IgD-negative memory B cell (primary cell): ENCODE measurements around the gene SKP1. TPM values are rescaled to one million over a fixed set of nuclear protein-coding genes. Genes with fewer than 3 reads are reported as not detected.

Source experiments
- H3K27ac Mint-ChIP-seq, 3 donors: one replicate each; pipeline ENCODE4 v1.8.0; 2020 to 2022; ENCODE audit warnings: mild to moderate bottlenecking in 3 of 3, mixed read lengths in 3 of 3, moderate library complexity in 1 of 3
- H3K27me3 Mint-ChIP-seq: one replicate; pipeline ENCODE4 v1.8.0; 2021; ENCODE audit warnings: mixed read lengths
- H3K36me3 Mint-ChIP-seq: one replicate; pipeline ENCODE4 v1.8.0; 2020; ENCODE audit warnings: mild to moderate bottlenecking, mixed read lengths
- H3K4me1 Mint-ChIP-seq, 3 donors: one replicate each; pipeline ENCODE4 v1.8.0; 2020 to 2022; ENCODE audit warnings: mixed read lengths in 3 of 3, mild to moderate bottlenecking in 1 of 3
- H3K4me3 Mint-ChIP-seq, 4 donors: one replicate each; pipeline ENCODE4 v1.8.0; 2020 to 2022; ENCODE audit warnings: mild to moderate bottlenecking in 4 of 4, mixed read lengths in 4 of 4, moderate library complexity in 3 of 4
- H3K9me3 Mint-ChIP-seq, 3 donors: one replicate each; pipeline ENCODE4 v1.8.0; 2020 to 2021; ENCODE audit warnings: mixed read lengths in 3 of 3, mild to moderate bottlenecking in 1 of 3
- polyA plus RNA-seq: library from polyadenylated mRNA; unstranded; fragments of 300-500 nt; fragmentation: Illumina TruSeq; gene quantifications from one replicate; pipeline ENCODE4 v1.2.3, GENCODE V29; 2021

The SKP1 gene
- polyA plus RNA-seq, 1 donor from 2014 or later: 875 TPM

GRCh38 chr5:134119720-134120119 lies 57.0 kb downstream of the SKP1 start:
- peaks cover 34 to 60% (median 38%) of the 10 kb centered on the region in 3 donors for H3K4me1 Mint-ChIP-seq
- H3K27me3 Mint-ChIP-seq: no peaks in the 10 kb centered on the region
- no peaks in the 10 kb centered on the region for H3K9me3 Mint-ChIP-seq
- H3K27ac Mint-ChIP-seq: peak overlapping the region; percentile 97 to 98 (median 97)
- peak overlapping the region in 3 of 4 donors; percentile 76 to 86 (median 84) for H3K4me3 Mint-ChIP-seq
- H3K36me3 Mint-ChIP-seq: no peaks in the 10 kb centered on the region

GRCh38 chr5:134118212-134118835 lies 58.4 kb downstream of the SKP1 start:
- peaks cover 5% of the 10 kb centered on the region for H3K27me3 Mint-ChIP-seq
- peak overlapping the region in 2 of 3 donors; percentile 90 to 98 for H3K27ac Mint-ChIP-seq
- peak overlapping the region; percentile 52 to 87 (median 80) for H3K4me3 Mint-ChIP-seq
- no peaks in the 10 kb centered on the region for H3K36me3 Mint-ChIP-seq
- H3K9me3 Mint-ChIP-seq: no peaks in the 10 kb centered on the region
- H3K4me1 Mint-ChIP-seq: peaks cover 34 to 57% (median 40%) of the 10 kb centered on the region in 3 donors

GRCh38 chr5:134116789-134117761 lies 59.7 kb downstream of the SKP1 start:
- Mint-ChIP-seq H3K9me3 (no peaks in the 10 kb centered on the region), H3K27ac (peak overlapping the region; percentile 41 to 98 (median 90)), H3K4me3 (peak overlapping the region; percentile 76 to 87 (median 82)), H3K4me1 (peaks cover 31 to 50% (median 33%) of the 10 kb centered on the region in 3 donors), H3K36me3 (no peaks in the 10 kb centered on the region), H3K27me3 (peaks cover 7% of the 10 kb centered on the region)

- Mint-ChIP-seq H3K36me3 (no peaks in the 10 kb centered on the region), H3K27ac (peak overlapping the region; percentile 41 to 98 (median 90)), H3K4me1 (peaks cover 28 to 47% (median 28%) of the 10 kb centered on the region in 3 donors), H3K4me3 (peak overlapping the region; percentile 23 to 84 (median 76)), H3K9me3 (no peaks in the 10 kb centered on the region), H3K27me3 (peaks cover 7% of the 10 kb centered on the region)
Measured at GRCh38 chr5:134116286-134116685, 60.5 kb downstream of the SKP1 start.

GRCh38 chr5:134115806-134116175 lies 61.0 kb downstream of the SKP1 start:
- Mint-ChIP-seq H3K4me3 (peak overlapping the region; percentile 23 to 84 (median 76)), H3K27ac (peak overlapping the region; percentile 41 to 98 (median 59)), H3K4me1 (peaks cover 28 to 42% (median 28%) of the 10 kb centered on the region in 3 donors), H3K9me3 (no peaks in the 10 kb centered on the region), H3K36me3 (no peaks in the 10 kb centered on the region), H3K27me3 (peaks cover 7% of the 10 kb centered on the region)

GRCh38 chr5:134114886-134115805 lies 61.6 kb downstream of the SKP1 start:
- peaks cover 7% of the 10 kb centered on the region for H3K27me3 Mint-ChIP-seq
- peak overlapping the region; percentile 23 to 84 (median 76) for H3K4me3 Mint-ChIP-seq
- peaks cover 24 to 38% (median 28%) of the 10 kb centered on the region in 3 donors for H3K4me1 Mint-ChIP-seq
- H3K36me3 Mint-ChIP-seq: no peaks in the 10 kb centered on the region
- no peaks in the 10 kb centered on the region for H3K9me3 Mint-ChIP-seq
- H3K27ac Mint-ChIP-seq: peak overlapping the region; percentile 41 to 98 (median 59)

- peaks cover 16 to 29% (median 27%) of the 10 kb centered on the region in 3 donors for H3K4me1 Mint-ChIP-seq
- peak within 1 kb of the TSS; percentile 91 to 97 (median 97) for H3K4me3 Mint-ChIP-seq
- no peaks in the 10 kb centered on the region for H3K9me3 Mint-ChIP-seq
- peak within 1 kb of the TSS; percentile 96 to 98 (median 97) for H3K27ac Mint-ChIP-seq
- H3K36me3 Mint-ChIP-seq: no peaks in the 10 kb centered on the region
- peaks cover 7% of the 10 kb centered on the region for H3K27me3 Mint-ChIP-seq
Measured at GRCh38 chr5:134113902-134114875, 62.6 kb downstream of the SKP1 start, which contains the start of gene TCF7. TSS of gene TCF7 (plus strand) at chr5:134114681. CDS start at chr5:134114907, 226 bp downstream.

- Mint-ChIP-seq H3K4me3 (peak overlapping the region; percentile 91 to 97 (median 97)), H3K4me1 (peaks cover 11 to 25% (median 22%) of the 10 kb centered on the region in 3 donors), H3K27me3 (peaks cover 7% of the 10 kb centered on the region), H3K27ac (peak overlapping the region; percentile 13 to 96 (median 92)), H3K9me3 (no peaks in the 10 kb centered on the region), H3K36me3 (no peaks in the 10 kb centered on the region)
Measured at GRCh38 chr5:134113363-134113889, 63.3 kb downstream of the SKP1 start.

GRCh38 chr5:134112726-134113362 lies 63.9 kb downstream of the SKP1 start:
- Mint-ChIP-seq H3K36me3 (no peaks in the 10 kb centered on the region), H3K9me3 (no peaks in the 10 kb centered on the region), H3K4me1 (peaks cover 10 to 23% (median 21%) of the 10 kb centered on the region in 3 donors), H3K4me3 (peak overlapping the region; percentile 28 to 97 (median 42)), H3K27ac (peak overlapping the region in 2 of 3 donors; percentile 13 to 92), H3K27me3 (peaks cover 7% of the 10 kb centered on the region)

- H3K36me3 Mint-ChIP-seq: no peaks in the 10 kb centered on the region
- peak overlapping the region in 2 of 3 donors; percentile 23 to 69 for H3K27ac Mint-ChIP-seq
- peaks cover 10 to 18% (median 14%) of the 10 kb centered on the region in 3 donors for H3K4me1 Mint-ChIP-seq
- peak overlapping the region in 3 of 4 donors; percentile 46 to 97 (median 65) for H3K4me3 Mint-ChIP-seq
- H3K9me3 Mint-ChIP-seq: no peaks in the 10 kb centered on the region
- peaks cover 7% of the 10 kb centered on the region for H3K27me3 Mint-ChIP-seq
Measured at GRCh38 chr5:134111741-134112647, 64.8 kb downstream of the SKP1 start.

- peaks cover 8 to 15% (median 9%) of the 10 kb centered on the region in 3 donors for H3K4me1 Mint-ChIP-seq
- no peak overlapping the region for H3K27ac Mint-ChIP-seq
- H3K36me3 Mint-ChIP-seq: no peaks in the 10 kb centered on the region
- H3K4me3 Mint-ChIP-seq: peak overlapping the region in 1 of 4 donors; percentile 97
- H3K9me3 Mint-ChIP-seq: no peaks in the 10 kb centered on the region
- peaks cover 7% of the 10 kb centered on the region for H3K27me3 Mint-ChIP-seq
Measured at GRCh38 chr5:134110382-134110781, 66.4 kb downstream of the SKP1 start.

- H3K36me3 Mint-ChIP-seq: no peaks in the 10 kb centered on the region
- H3K4me3 Mint-ChIP-seq: no peak overlapping the region
- peaks cover 1% of the 10 kb centered on the region for H3K27me3 Mint-ChIP-seq
- H3K4me1 Mint-ChIP-seq: peaks cover 18 to 21% (median 18%) of the 10 kb centered on the region in 3 donors
- H3K9me3 Mint-ChIP-seq: no peaks in the 10 kb centered on the region
- H3K27ac Mint-ChIP-seq: peak overlapping the region in 1 of 3 donors; percentile 80
Measured at GRCh38 chr5:134107779-134108178, 69.0 kb downstream of the SKP1 start.
